Smooth muscle cell (in vitro differentiated cells): Measurements from ENCODE around the gene RAD51B. TPM values are rescaled to one million over a fixed set of nuclear protein-coding genes. Genes with fewer than 3 reads are reported as not detected.

ENCODE experiments used
- DNase-seq: peaks from one replicate; lab custom pipeline; 2025; ENCODE audit not compliant: unreplicated experiment; lab: John Stamatoyannopoulos, UW
- H2AFZ ChIP-seq: fragments of 200-600 bp; sonication (generic); 2 replicates; pipeline ENCODE4 v1.6.0; 2016; ENCODE audit warnings: antibody characterized with exemption, low read depth, mild to moderate bottlenecking
- H3F3A ChIP-seq: fragments of 200-600 bp; sonication (generic); 2 replicates; pipeline ENCODE4 v1.6.0; 2017; ENCODE audit warnings: antibody characterized with exemption, low read depth
- H3K27ac ChIP-seq: fragments of 200-600 bp; sonication (generic); 2 replicates; pipeline ENCODE4 v1.5.1; 2016; ENCODE audit warnings: low read depth, mild to moderate bottlenecking
- H3K27me3 ChIP-seq: fragments of 200-600 bp; sonication (generic); 2 replicates; pipeline ENCODE4 v1.6.1; 2016; ENCODE audit warnings: low read depth, mild to moderate bottlenecking
- H3K36me3 ChIP-seq: fragments of 200-600 bp; sonication (generic); 2 replicates; pipeline ENCODE4 v1.5.1; 2016; ENCODE audit warnings: low read depth
- H3K4me1 ChIP-seq: fragments of 200-600 bp; sonication (generic); 2 replicates; pipeline ENCODE4 v1.5.1; 2016; ENCODE audit warnings: low read depth
- H3K4me2 ChIP-seq: fragments of 200-600 bp; sonication (generic); 2 replicates; pipeline ENCODE4 v1.6.0; 2016; ENCODE audit warnings: mild to moderate bottlenecking
- H3K4me3 ChIP-seq: fragments of 200-600 bp; sonication (generic); 2 replicates; pipeline ENCODE4 v1.5.1; 2016; ENCODE audit warnings: mild to moderate bottlenecking
- H3K79me2 ChIP-seq: fragments of 200-600 bp; sonication (generic); 2 replicates; pipeline ENCODE4 v1.6.0; 2016; ENCODE audit warnings: low read depth, mild to moderate bottlenecking
- H3K9ac ChIP-seq: fragments of 200-600 bp; sonication (generic); 2 replicates; pipeline ENCODE4 v1.6.0; 2016; ENCODE audit warnings: low read depth
- H3K9me3 ChIP-seq: fragments of 200-600 bp; sonication (generic); replicated peaks from 2 replicates; pipeline ENCODE4 v1.5.1; 2016; ENCODE audit warnings: low read depth
- H4K20me1 ChIP-seq: fragments of 200-600 bp; sonication (generic); 2 replicates; pipeline ENCODE4 v1.6.0; 2016; ENCODE audit warnings: low read depth
- CTCF ChIP-seq: fragments of 200-600 bp; sonication (generic); IDR thresholded peaks from 2 replicates; pipeline ENCODE4 v1.5.1; 2017; ENCODE audit warnings: borderline replicate concordance, mild to moderate bottlenecking, antibody characterized with exemption; ENCODE audit not compliant: insufficient read depth, poor library complexity, severe bottlenecking
- WGBS: methylation state at CpG from one replicate; pipeline ENCODE4 v1.1.7; 2016; ENCODE audit warnings: low lambda C conversion rate; 5-methylcytosine and 5-hydroxymethylcytosine counted together
- polyA plus RNA-seq: library from polyadenylated mRNA; unstranded; fragments of >200 nt; fragmentation: Nextera tagmentation; extraction: Ambion mirVana; gene quantifications from 2 replicates; pipeline ENCODE4 v1.2.1, GENCODE V29; 2016
- total RNA-seq: library from RNA; depleted of rRNA; stranded (reverse); fragments of >200 nt; gene quantifications from 2 replicates; pipeline ENCODE4 v1.2.3, GENCODE V29; 2014

The RAD51B gene
- total and polyA plus RNA-seq, 2 experiments from 2014 or later = 4.6 to 5.3 TPM

- Histone ChIP-seq H3K27ac (peak overlapping the region; percentile 32), H3K4me2 (peak overlapping the region; percentile 12), H4K20me1 (no peaks in the 10 kb centered on the region), H3K9me3 (no peaks in the 10 kb centered on the region), H3K9ac (no peak overlapping the region), H3K27me3 (no peaks in the 10 kb centered on the region), H2AFZ (no peak overlapping the region), H3K4me1 (peaks cover 16% of the 10 kb centered on the region), H3F3A (peaks cover 14% of the 10 kb centered on the region), H3K36me3 (no peaks in the 10 kb centered on the region), H3K79me2 (no peaks in the 10 kb centered on the region), H3K4me3 (no peak overlapping the region)
- no peak for TF ChIP-seq CTCF
- 52% methylated on average over 1 of the region's 1 CpG for WGBS
- no peak for DNase-seq
These were observed 349.0 kb downstream of the RAD51B start for GRCh38 chr14:68168460-68169109.

GRCh38 chr14:68172216-68172615 lies 352.6 kb downstream of the RAD51B start:
- DNase-seq = no peak
- H3K27me3 ChIP-seq = no peaks in the 10 kb centered on the region
- H3K9ac ChIP-seq = no peak overlapping the region
- peak overlapping the region; percentile 37 for H3K4me2 ChIP-seq
- H3F3A ChIP-seq = peaks cover 14% of the 10 kb centered on the region
- H3K4me3 ChIP-seq = no peak overlapping the region
- 43% methylated on average over 3 of the region's 3 CpGs for WGBS
- peak overlapping the region; percentile 59 for H3K27ac ChIP-seq
- H3K36me3 ChIP-seq = no peaks in the 10 kb centered on the region
- no peak for TF ChIP-seq CTCF
- no peaks in the 10 kb centered on the region for H3K79me2 ChIP-seq
- H2AFZ ChIP-seq = no peak overlapping the region
- H3K9me3 ChIP-seq = no peaks in the 10 kb centered on the region
- no peaks in the 10 kb centered on the region for H4K20me1 ChIP-seq
- peaks cover 17% of the 10 kb centered on the region for H3K4me1 ChIP-seq

DNA sequence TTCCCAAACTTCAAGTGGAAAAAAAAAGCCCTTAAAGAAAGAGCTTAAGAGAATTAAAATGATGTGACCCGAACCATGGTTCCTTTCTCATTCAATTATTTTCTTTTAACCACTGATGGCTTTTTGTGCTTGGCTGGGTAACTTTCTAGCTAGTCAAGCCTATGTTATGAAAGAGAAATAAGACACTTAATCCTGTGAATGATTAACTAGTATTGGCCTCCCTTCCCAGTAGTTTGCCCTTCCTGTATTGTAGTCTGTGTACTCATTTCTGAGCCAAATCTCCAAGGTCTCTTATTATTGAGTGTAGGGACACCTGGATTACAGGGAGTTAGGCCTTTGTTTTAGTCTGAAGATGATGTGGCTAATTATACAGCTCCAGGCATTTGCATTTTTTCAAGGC lies 353.0 kb downstream of the RAD51B start:
- peaks cover 17% of the 10 kb centered on the region for H3K4me1 ChIP-seq
- no peaks in the 10 kb centered on the region for H3K36me3 ChIP-seq
- no peaks in the 10 kb centered on the region for H3K27me3 ChIP-seq
- no peak overlapping the region for H2AFZ ChIP-seq
- no peak overlapping the region for H3K4me3 ChIP-seq
- peaks cover 14% of the 10 kb centered on the region for H3F3A ChIP-seq
- H3K27ac ChIP-seq = peak overlapping the region; percentile 59
- TF ChIP-seq CTCF = no peak
- DNase-seq = no peak
- no peaks in the 10 kb centered on the region for H3K9me3 ChIP-seq
- WGBS = 87% methylated on average over 1 of the region's 1 CpG
- H3K4me2 ChIP-seq = peak overlapping the region; percentile 37
- H3K79me2 ChIP-seq = no peaks in the 10 kb centered on the region
- H3K9ac ChIP-seq = no peak overlapping the region
- H4K20me1 ChIP-seq = no peaks in the 10 kb centered on the region
